ENCODE results near the gene SPG11. TPM values are rescaled to one million over a fixed set of nuclear protein-coding genes. Genes with fewer than 3 reads are reported as not detected.
A peak's percentile ranks its signal among the peaks of the same experiment; 100 is the strongest.

Gene SPG11, protein sequence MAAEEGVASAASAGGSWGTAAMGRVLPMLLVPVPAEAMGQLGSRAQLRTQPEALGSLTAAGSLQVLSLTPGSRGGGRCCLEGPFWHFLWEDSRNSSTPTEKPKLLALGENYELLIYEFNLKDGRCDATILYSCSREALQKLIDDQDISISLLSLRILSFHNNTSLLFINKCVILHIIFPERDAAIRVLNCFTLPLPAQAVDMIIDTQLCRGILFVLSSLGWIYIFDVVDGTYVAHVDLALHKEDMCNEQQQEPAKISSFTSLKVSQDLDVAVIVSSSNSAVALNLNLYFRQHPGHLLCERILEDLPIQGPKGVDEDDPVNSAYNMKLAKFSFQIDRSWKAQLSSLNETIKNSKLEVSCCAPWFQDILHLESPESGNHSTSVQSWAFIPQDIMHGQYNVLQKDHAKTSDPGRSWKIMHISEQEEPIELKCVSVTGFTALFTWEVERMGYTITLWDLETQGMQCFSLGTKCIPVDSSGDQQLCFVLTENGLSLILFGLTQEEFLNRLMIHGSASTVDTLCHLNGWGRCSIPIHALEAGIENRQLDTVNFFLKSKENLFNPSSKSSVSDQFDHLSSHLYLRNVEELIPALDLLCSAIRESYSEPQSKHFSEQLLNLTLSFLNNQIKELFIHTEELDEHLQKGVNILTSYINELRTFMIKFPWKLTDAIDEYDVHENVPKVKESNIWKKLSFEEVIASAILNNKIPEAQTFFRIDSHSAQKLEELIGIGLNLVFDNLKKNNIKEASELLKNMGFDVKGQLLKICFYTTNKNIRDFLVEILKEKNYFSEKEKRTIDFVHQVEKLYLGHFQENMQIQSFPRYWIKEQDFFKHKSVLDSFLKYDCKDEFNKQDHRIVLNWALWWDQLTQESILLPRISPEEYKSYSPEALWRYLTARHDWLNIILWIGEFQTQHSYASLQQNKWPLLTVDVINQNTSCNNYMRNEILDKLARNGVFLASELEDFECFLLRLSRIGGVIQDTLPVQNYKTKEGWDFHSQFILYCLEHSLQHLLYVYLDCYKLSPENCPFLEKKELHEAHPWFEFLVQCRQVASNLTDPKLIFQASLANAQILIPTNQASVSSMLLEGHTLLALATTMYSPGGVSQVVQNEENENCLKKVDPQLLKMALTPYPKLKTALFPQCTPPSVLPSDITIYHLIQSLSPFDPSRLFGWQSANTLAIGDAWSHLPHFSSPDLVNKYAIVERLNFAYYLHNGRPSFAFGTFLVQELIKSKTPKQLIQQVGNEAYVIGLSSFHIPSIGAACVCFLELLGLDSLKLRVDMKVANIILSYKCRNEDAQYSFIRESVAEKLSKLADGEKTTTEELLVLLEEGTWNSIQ (N-terminal part only)
- total RNA-seq (2021), result 38.3 and 43.8 TPM in 2 replicates
- long read RNA-seq, full-length matches to known transcripts, result 14 of 33 reads
- long read RNA-seq, partial matches to known transcripts, result 15 of 33 reads
- long read RNA-seq, other reads (novel, unspliced or antisense), result 4 of 33 reads

GRCh38 chr15:44663410-44664308 is at the start of gene SPG11:
Gene SPG11 (minus strand): TSS chr15:44663662. CDS start chr15:44663647, 15 bp downstream.
- no peak within 1 kb of the TSS for H2BK12ac ChIP-seq (ENCODE audit: insufficient read length, low read depth, low read length)
- Mint-ChIP-seq H3K27me3 (ENCODE audit: low read depth) (no peaks in the 10 kb centered on the region), H3K36me3 (ENCODE audit: insufficient read depth in 1 of 3, low read depth in 3 of 3) (peaks cover 2 to 10% (median 10%) of the 10 kb centered on the region in 3 experiments; a peak in 6 of 7 replicates), H3K4me3 (peak within 1 kb of the TSS; percentile 96 to 98), H3K27ac (peak within 1 kb of the TSS; percentile 61 to 98 (median 95)), H3K9me3 (no peaks in the 10 kb centered on the region; a peak in 1 of 5 replicates), H3K4me1 (peaks cover 20 to 22% of the 10 kb centered on the region in 2 experiments)
- no peak within 1 kb of the TSS for H3K23ac ChIP-seq (ENCODE audit: insufficient read length, low read depth, low read length)
- H4K5ac ChIP-seq (ENCODE audit: insufficient read length, low read depth, low read length), result no peak within 1 kb of the TSS
- H2BK20ac ChIP-seq (ENCODE audit: low read depth, low read length, poor library complexity, severe bottlenecking), result no peak within 1 kb of the TSS
- no peak within 1 kb of the TSS for H2AK5ac ChIP-seq (ENCODE audit: insufficient read length, low read length)
- H3K4me1 ChIP-seq (ENCODE audit: insufficient read depth, low read length), result no peaks in the 10 kb centered on the region
- TF ChIP-seq CTCF (conservative IDR thresholded peaks at IDR 0.05), result peak; percentile 96
- H3K56ac ChIP-seq (ENCODE audit: insufficient read length, low read depth, low read length), result no peak within 1 kb of the TSS
- H2BK15ac ChIP-seq (ENCODE audit: low read depth, low read length), result no peak within 1 kb of the TSS
- H3K14ac ChIP-seq (ENCODE audit: insufficient read depth, low read length), result peak within 1 kb of the TSS; percentile 80; the same call in 1 of the 2 replicates
- peaks cover 7% of the 10 kb centered on the region for H3K23me2 ChIP-seq (ENCODE audit: insufficient read length, low read depth, low read length, poor library complexity, severe bottlenecking)
- no peak within 1 kb of the TSS for H3K27ac ChIP-seq (ENCODE audit: insufficient read length, low read depth, low read length)
- no peak within 1 kb of the TSS for H4K8ac ChIP-seq (replicated peaks; ENCODE audit: insufficient read length, low read depth, low read length)
- no peak within 1 kb of the TSS for H3K4ac ChIP-seq (ENCODE audit: low read depth, low read length)
- H3K79me1 ChIP-seq (ENCODE audit: insufficient read depth, low read depth, low read length, poor library complexity, severe bottlenecking), result peaks cover 6% of the 10 kb centered on the region
- H4K91ac ChIP-seq (ENCODE audit: insufficient read length, low read depth, low read length), result no peak within 1 kb of the TSS
- no peak within 1 kb of the TSS for H3T11ph ChIP-seq (ENCODE audit: low read length)
- no CpG with 5 or more reads among the region's 53 CpGs for WGBS (ENCODE audit: extremely low coverage, insufficient read length, low lambda C conversion rate)
- no peaks in the 10 kb centered on the region for H3K27me3 ChIP-seq (ENCODE audit: insufficient read depth, low read length)
- H3K9ac ChIP-seq (ENCODE audit: extremely low read depth, insufficient read length, low read length), result peak within 1 kb of the TSS; percentile 77
- peak within 1 kb of the TSS; percentile 100 for H3K4me2 ChIP-seq (ENCODE audit: insufficient read depth, insufficient read length, low read length)
- H4K20me1 ChIP-seq (ENCODE audit: control insufficient read depth, insufficient read depth, insufficient read length), result no peaks in the 10 kb centered on the region
- H3K18ac ChIP-seq (ENCODE audit: insufficient read length, low read depth, low read length), result peak within 1 kb of the TSS; percentile 41
- no peak within 1 kb of the TSS for H2BK5ac ChIP-seq (ENCODE audit: insufficient read length, low read length)
- H2AFZ ChIP-seq (ENCODE audit: low read length), result peak within 1 kb of the TSS; percentile 25
- H3K79me2 ChIP-seq (ENCODE audit: insufficient read depth, low read length), result no peaks in the 10 kb centered on the region
- H2BK120ac ChIP-seq (ENCODE audit: low read depth, low read length, poor library complexity, severe bottlenecking), result no peak within 1 kb of the TSS
- no peaks in the 10 kb centered on the region for H3K9me3 ChIP-seq (ENCODE audit: control insufficient read depth, low read depth, low read length)
- DNase-seq, result peak; percentile 99
